HTERT RPE-1 (cell line): ENCODE data around the gene ITGB2.
"Not testable (repeated sequence)": the region's sequence is repeated elsewhere in the genome, so short reads cannot be mapped to it uniquely, and the experiment has no call there.

Source experiments
- in situ Hi-C: fragments of 300-500 bp; cut with MboI; formaldehyde crosslinking; loops from 4 replicates; pipeline ENCODE4 v1.14.3; 2020; ENCODE audit warnings: low sequenced_read_pairs

The ITGB2 gene

DNA sequence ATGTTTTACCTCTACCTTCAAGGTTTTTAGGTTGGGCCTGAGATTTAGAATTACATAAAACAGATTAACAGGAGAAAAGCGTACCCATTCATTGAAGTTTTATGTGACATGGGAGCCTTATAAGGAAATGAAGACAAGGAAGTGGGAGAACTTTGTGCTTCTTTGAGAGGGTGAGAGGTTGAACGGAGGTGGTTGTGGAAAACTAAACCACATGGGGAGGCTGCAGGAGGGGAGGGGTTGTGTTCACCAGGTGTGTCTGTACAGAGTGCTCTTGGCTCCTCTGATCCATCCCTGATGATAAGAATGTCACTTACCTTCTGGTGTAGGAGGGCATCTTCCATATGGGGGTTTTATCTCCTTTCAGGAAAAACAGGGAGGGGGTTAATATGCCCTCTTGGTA, 21.9 kb upstream of the ITGB2 start:
- in situ Hi-C loops: no loop called here

DNA sequence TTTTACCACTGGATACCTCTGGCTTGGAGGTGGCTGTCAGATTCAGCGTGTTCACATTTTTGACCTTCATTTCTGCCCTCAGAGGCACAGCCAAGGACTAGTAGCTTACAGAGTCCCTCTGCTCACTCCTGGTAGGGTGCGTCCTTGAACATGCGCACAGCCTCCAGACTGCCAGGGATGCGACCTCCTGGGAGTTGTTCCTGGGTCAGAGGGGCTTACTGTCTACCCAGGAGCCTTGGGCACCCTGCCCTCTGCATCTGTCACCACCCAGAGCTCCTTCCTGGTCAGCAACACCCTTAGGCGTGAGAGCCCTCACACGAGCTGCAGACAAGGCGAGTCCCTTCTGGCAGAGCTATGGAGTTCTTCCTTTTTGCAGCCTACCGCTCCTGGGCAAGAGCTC, 20.9 kb upstream of the ITGB2 start:
- in situ Hi-C loops: no loop called here

DNA sequence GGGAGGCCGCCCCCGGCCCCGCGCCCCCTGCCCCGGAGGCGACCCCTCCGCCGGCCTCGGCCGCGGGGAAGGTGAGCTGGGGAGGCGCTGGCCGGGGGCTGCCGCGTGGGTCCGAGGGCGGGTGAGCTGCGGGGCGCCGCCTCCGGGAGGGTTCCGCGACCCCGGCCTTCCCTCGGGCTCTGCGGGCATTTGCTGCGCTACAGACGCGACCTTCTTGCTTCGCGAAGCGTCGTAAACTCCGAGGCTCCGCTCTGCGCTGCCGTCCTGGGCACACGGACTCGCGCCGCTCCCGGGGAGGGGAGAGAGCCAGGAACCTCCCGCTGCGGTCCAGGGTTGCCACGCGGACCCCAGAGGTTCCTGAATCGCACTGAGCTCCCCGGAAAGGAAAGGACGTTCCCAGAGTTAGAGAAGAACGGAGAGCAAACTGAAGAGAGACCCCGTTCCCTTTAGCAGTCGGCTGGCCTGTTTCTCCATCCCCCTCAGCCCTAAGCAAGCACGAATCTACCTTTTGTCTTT, 19.5 kb upstream of the ITGB2 start:
- in situ Hi-C loops: no loop called here

DNA sequence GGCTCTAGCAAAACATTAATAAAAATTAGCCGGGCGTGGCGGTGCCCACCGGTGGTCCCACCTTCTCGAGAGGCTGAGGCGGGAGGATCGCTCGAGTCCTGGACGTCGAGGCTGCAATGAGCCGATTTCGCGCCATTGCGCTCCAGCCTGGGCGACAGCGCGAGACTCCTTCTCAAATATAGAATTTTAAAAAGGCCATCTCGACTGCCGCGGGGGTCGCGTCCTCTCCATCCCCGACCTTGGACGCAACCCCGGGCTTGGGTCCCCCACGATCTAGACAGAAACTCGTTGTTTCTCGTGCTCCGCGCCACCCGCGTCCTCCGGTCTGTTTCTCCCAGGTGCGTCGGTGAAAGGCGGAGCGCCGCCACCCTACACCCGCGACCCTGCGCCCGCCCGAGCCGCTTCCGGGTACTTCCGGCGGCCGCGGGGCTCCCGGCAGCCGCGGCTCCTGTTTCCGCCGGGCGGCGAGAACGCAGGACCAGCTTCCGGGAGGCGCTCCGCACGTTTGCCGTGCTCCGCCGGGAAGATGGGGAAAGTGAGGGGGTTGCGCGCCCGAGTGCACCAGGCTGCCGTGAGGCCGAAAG, 18.9 kb upstream of the ITGB2 start, which contains the start of gene SLX9:
TSS of gene SLX9 (plus strand) at position 498 of the 584 bp plus-strand sequence. CDS start at position 527, 29 bp downstream.
- in situ Hi-C loops: no loop called here

DNA sequence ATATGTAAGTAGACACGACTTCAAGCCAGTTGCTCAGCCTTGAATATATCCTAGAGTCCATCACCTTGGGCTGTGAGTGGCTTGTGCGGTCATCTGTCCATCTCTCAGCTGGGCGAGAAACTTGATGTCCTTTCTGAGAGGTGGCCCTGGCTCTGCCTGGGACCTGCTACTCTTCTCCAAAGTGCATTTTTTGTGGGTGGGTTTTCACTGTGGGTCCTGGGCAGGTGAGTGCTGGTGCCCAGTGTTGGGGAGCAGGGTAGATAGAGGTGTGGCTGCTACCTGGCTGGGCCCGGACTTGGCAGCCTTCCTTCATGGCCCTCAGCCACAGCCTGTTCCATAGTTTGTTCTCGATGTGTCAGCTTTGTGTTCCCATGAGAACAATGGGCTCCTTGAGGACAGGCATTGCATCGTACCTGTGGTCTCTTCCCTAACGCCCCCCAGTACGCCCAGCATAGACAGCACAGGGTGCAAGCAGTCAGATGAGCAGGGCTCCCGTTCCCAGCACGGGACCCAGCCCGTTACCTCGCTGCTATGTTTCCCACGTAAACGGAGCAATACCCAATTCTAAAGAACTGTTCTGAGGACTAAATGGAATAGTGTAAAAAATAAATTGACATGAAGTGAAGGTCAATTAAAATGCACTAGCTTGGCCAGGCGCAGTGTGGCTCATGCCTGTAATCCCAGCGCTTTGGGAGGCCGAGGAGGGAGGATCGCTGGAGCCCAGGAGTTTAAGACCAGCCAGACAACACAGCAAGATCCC, 18.3 kb upstream of the ITGB2 start:
- in situ Hi-C loops: no loop called here

DNA sequence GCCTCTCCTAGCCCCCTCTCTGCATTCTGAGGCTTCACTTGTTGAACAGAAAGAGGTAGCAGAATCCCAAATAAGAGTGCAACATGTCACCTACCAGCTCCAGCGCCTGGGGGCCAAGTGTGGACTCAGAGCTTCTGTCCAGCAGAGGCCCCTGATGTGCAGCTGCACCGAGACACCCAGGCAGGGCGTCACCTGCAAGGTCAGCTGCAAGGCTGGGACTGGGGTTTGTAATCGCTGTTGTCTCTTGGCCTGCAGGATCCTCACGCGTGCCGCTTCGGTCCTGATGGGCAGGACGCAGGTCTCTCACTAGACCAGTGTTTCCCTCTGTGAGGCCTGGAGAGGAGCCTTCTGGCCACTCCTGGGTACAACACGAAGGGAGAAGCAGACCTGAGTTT, 14.8 kb upstream of the ITGB2 start:
- in situ Hi-C loops: no loop called here

DNA sequence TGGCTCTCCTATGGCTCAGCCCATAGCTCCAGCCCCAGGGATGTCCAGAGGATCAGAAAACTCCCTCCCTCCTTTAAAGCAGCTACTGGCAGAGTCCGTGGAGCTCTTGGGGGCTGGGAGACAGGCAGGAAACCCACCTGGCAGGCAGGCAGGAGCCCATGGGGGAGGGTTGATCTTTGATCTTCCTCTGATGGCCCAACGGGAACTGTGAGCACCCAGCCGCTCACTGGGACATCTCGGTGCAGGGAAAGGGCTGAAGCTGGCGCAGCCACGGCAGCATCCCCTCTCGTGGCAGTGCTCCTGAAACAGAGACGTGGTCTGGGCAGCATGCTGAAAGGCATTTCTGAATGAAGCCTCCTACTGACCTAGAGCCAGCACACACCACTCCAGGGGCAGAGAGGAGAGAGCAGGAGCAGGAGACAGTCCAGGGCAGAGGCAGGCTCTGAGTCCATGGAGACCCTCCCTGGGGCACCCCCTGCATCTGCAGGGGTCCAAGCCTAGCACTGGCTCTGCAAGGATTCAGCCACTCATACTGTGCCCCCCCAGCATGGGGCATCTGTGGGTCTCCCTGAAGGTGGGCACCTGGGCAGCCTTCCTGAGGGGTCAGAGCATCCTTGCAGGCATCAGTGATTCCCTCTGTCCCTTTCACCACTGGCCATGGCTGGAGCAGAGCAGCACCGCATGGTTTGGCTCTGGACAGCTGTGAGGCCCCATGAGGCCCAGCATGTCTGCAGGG, 14.3 kb upstream of the ITGB2 start:
- in situ Hi-C loops: no loop called here

DNA sequence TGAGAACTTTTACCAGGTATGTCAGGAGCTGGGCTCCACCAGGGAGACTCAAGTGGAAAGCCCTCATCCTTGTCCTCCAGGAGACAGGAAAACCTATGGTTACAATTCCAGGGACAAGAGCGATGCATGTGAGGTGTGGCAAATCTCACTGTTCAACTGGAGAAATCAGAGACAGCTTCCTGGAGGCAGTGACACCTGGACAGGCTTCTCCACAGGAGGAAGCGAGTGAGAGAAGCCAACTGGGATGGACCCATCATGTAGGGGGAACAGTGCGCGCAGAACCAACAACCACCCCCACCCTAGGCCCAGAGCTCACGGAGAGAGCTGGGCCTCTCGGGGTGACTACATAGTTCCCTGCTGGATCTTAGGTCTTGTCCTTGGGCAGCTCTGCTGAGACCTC, 13.6 kb upstream of the ITGB2 start:
- in situ Hi-C loops: no loop called here

DNA sequence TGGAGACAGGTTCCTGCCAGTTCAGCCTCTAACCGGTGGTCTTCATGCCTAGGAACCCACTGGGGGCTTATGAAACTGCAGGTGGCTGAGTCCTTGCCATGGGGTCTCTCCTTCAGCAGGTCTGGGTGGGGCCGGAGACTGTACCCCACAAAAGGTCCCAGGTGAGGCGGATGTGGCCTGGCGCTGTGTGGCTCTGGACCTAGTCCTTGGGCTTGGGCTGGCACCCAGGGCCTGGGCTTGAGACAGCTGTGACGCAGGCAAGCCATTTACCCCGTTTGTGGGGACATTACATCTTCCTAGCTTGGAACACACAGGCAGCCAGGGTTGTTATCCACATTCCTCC, 13.2 kb upstream of the ITGB2 start:
- in situ Hi-C loops: no loop called here

DNA sequence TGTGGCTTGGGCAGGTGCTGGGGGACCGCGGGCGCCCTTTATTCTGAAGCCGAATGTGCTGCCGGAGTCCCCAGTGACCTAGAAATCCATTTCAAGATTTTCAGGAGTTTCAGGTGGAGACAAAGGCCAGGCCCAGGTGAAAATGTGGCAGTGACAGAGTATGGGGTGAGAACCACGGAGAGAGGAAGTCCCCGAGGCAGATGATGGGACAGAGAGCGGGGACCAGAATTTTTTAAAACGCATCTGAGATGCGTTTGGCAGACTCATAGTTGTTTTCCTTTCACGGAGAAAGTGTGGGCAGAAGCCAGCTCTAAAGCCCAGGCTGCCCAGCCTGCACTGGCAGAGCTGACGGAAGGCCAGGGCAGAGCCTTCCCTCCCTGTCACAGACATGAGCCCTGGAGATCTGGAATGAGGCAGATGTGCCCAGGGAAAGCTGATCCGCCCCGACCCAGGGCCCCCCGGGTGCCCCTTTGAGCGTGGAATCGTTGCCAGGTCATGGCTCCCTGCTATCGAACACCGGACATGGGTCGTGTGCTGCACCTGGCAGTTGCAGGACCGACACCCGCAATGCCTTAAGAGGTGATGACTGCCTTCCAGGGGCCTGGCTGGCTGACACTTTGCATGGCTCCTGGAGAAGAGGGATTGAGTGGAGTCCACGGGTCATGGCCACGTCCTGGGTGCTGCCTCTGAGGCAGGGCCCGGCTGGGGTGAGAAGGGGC, 12.7 kb upstream of the ITGB2 start:
- in situ Hi-C loops: no loop called here

DNA sequence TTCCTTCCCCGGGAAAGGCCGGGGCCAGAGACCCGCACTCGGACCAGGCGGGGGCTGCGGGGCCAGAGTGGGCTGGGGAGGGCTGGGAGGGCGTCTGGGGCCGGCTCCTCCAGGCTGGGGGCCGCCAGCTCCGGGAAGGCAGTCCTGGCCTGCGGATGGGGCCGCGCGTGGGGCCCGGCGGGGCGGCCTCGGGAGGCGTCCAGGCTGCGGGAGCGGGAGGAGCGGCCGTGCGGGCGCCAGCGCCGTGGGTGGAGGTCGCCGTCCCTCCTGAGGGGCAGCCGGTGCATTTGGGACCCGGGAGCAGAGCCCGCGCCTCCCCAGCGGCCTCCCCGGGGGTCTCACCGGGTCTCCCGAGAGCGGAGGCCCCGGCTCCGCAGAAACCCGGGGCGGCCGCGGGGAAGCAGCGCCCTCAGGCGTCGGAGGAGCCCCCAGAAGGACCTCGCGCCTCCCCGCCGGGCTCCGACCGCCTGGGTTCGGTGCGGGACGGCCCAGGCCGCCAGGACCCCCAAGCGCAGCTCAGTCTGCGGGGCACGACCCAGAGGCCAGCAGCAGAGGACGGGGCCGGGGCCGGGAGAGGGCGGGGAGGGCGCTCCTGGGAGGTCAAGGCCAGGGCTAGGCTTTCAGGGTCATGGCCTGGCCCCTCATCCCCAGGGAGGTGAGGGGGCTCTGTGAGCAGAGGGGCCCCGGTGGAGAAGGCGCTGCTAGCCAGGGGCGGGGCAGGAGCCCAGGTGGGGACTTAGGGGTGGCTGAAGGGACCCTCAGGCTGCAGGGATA, 11.9 kb upstream of the ITGB2 start:
- in situ Hi-C loops: no loop called here

DNA sequence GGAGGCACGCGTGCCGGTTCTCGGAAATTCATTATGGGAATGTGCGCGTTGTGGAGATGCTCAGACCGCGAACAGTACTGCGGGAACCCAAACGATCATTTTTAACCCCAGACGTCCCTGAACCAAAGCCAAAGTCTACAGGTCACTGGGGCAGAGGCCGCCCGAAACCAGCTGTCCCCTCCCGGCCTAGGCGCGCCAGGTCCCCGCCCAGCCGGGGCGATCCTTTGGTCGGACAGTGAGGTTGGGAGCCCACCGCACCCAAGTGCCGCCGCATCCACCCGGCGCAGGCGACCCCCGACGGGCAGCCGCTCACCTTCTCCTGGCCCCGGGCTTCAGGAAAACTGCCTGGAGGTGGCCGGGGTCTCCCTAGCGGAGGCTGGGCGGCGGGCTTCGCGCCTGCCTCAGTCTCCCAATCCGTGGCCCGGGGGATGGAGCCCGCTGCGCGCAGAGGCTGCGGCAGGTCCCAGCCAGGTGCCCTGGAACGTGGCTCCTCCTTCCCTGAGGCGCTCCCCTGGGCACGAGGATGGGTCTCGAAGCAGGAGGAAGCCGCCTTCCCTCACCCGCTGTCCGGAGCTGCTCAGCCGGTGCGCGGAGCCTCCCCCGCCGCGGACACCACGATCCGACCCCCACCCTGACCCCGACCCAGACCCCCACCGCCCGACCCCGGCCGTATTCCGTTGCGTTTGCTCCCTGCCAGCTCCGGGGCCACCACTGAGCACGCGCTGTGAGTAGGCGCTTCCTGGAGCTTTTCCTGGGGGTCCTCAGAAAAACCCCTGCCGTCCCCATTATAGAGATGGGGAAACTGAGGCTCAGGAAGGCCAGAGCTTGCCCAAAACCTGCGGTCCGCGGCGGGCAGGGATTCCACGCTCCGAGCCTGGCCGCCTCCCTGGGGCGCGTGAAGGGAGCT, 11.1 kb upstream of the ITGB2 start:
- in situ Hi-C loops: no loop called here

DNA sequence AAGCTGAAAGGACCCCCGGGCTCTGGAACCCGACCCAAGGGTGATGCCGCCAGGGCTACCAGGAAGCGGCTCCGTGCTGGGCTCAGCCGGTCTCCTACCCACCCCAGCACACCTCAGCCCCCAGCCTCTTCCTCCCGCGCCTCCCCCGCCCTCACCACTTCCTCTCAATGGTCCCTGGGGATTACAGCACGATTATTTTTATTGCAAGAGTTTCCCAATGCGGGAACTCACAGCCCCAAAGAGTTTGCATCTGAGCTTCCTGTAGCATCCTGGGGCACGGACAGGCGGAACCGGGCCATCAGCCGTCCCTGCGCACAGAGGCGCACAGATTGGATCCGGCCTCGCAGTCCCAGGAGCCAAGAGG, 10.4 kb upstream of the ITGB2 start:
- in situ Hi-C loops: no loop called here

DNA sequence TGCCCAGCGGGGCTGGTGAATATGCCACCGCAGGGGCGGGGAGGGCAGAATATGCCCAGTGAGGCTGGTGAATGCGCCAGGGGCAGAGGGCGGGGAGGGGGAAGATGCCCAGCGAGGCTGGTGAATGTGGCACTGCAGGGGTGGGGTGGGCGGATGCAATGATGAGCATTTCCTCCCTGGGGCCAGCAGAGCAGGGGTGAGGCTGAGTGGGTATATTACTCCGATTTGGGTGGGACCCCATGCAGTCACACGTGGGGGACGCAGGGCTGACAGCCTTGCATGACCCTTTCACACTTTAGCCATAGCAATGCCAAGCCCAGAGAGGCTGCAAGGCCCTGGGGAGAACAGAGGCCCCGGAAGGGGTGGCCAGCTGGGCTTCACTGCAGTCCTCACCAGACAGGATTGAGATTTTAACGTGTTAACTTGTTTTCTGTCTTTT, 9.9 kb upstream of the ITGB2 start:
- in situ Hi-C loops: no loop called here

DNA sequence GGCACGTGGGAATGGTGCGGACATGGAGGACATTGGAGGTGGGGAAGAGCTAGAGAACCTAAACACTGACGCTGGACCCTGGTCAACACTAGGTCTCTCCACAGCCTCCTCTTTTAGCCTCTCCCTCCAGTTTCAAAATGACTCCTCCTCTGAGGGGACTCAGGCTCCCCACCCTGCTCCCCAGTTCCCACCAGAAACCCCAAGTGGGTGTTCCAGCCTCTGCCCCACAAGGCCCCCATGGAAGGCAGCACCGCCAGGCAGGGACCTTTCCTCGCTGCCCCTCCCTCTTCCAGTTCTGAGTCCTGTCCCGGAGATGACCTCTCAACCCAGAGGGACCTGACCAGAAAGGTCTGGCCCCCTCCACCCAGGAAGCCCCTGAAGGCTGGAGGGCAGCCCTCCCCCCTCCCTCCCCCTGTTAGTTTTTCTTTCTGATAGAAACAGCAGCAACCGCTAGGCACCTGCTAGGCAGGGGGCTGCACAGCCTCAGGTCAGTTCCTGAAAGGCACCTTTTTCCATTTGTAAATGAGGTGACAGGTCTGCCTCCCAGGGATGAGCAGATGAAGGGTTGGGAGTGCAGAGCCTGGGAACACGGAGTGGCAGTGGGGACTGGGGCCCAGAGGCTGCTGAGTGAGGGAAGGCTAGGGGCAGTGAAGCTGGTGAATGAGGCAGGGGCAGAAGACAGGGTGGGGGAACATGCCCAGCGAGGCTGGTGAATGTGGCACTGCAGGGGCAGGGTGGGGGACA, 9.3 kb upstream of the ITGB2 start:
- in situ Hi-C loops: no loop called here

DNA sequence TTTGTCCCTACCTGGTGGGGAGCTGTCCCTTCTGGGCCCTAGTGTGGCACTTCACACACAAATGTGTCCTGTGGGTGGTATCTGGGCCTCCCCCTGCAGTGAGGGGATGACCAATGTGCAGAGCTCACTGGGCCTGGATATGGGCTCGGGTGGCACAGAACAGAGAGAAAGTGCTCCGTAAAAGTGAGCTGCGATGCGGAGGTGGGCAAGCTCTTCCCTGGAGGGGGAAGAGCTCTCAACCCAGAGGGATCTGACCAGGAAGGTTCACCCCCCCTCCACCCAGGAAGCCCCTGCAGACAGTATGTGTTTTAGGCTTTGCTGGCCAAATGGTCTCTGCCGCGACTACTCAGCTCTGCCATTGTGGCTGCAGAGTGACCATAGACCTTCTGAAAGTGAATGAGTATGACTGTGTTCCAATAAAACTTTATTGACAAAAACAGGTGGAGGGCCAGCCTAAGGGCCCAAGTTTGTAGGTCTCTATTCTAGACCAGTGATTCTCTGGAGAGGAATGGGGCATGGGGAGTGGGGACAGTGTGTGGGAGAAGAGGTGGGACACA, 8.6 kb upstream of the ITGB2 start:
- in situ Hi-C loops: no loop called here

DNA sequence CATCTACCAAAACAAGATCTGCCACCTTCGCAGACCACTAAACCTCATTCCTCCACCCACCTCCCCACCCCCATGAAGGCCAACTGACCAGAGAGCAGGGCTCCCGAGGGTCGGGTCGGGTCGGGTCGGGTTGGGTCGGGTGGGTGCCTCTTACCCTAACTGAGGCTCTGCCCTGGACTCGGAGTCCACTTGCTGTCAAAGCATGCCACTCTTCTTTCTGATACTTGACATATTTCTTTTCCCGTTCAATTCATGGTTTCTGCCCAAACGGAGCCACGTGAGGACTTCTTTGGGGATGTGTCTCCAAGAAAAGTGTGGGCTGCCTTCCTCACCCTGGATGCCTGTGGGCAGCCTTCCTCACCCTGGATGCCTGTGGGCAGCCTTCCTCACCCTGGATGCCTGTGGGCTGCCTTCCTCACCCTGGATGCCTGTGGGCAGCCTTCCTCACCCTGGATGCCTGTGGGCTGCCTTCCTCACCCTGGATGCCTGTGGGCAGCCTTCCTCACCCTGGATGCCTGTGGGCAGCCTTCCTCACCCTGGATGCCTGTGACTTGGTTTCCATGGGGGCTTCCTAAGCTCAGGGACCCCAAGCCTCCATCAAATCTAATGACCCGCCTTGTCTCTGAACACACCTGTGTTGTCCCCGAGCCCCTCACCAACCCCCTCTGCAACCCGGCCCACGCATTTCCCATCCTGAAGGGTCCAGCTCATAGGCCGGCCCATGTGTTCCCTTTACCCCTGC, 8.0 kb upstream of the ITGB2 start:
- in situ Hi-C loops: not testable (repeated sequence)
